ENCODE results near the gene PGM5.
"Not testable (repeated sequence)": the region's sequence is repeated elsewhere in the genome, so short reads cannot be mapped to it uniquely, and the experiment has no call there.

- not testable (repeated sequence) for TF ChIP-seq CTCF (IDR thresholded peaks at IDR 0.05; ENCODE audit: extremely low read depth in 1 of 2, insufficient read depth in 1 of 2, low read depth in 1 of 2, low read length in 2 of 2); POLR2A (IDR thresholded peaks at IDR 0.05; ENCODE audit: low read depth, low read length); POLR2AphosphoS5 (IDR thresholded peaks at IDR 0.05; ENCODE audit: insufficient read depth, low read depth, low read length); GATA2 (IDR thresholded peaks at IDR 0.05; ENCODE audit: insufficient read depth, insufficient read length, low read depth, low read length)
- TF ChIP-seq EZH2 (IDR thresholded peaks at IDR 0.05; ENCODE audit: borderline replicate concordance, low read depth, low read length, severe bottlenecking), result peak; percentile 49
Measured at GRCh38 chr9:68356380-68357118, at the start of gene PGM5.
